NCI-H2029 (cell line): Measurements from ENCODE around the gene FAM163B.

Experiments
- DNase-seq: peaks from one replicate; lab custom pipeline; 2025; lab: John Stamatoyannopoulos, UW

The FAM163B gene

DNA sequence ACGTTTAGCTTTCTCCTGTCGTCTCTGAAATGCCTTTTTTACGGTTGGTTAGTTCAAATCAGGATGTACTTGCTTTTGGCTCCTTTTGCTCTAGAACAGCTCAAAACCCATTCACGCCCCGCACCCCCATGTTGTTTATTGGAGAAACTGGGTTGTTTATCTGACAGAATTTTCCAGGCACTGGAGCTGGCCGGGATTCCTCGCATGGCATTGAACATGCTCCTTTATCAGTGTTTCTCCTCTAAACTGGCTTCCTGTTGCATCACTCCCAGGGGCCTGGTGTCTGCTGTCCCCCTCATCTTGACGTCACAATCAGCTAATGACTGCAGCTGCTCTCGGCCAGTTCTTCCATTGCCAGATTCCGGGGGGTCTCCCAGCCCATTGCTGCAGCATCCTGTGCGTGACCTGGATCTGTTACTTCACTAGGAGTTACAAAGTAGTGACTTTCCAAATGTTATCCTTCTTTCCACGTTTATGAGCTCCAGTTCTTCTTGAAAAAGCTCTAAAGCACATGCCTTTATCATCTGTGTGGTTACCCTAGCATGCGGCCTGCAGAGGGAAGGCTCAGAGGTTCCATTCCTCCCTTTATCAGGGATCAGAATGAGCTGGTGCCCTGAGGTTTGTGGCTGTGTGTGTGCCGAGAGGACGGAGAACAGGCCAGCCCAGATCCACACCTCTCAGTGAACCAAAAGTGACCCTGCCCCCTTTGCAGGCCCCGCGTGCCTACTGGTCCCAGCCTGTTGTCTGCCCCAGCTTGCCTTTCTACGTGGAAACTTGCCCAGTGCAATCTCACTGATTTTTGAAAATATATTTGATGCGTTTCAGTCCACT lies 27.5 kb downstream of the FAM163B start:
- no peak for DNase-seq

DNA sequence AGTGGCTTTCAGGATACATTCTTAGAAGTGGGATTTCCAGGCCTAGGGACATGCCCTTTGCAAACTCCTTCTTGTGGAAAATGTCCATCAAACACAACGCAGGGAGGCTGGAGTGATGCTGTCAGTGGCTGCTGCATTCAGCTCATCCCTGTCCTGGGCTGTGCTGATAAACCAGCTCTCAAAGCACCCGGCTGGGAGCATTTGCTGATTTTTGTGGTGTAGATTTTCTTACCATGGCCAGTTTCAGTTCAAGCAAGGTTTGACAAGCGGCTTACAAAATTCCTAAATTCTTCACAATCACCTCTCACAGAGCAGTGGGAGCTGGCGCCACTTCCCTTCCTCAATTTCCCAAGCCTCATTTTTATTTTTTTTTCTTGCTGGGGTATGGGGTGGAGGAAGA lies 28.2 kb downstream of the FAM163B start:
- DNase-seq: no peak

DNA sequence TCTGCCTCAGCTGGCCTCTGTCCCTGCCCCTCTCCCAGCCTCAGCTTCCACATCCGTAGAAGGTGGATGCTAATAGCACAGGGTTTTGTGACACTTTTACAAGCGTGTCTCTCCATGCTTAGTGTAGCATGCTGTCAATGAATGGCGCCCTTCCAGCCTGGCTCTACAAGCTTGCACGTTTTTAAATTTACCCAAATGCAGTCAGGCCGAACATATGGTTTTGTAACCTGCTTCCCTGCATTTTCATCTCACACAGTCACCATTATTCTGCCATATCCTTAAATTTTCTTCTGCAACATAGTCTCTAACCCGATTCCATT lies 28.8 kb downstream of the FAM163B start:
- no peak for DNase-seq

DNA sequence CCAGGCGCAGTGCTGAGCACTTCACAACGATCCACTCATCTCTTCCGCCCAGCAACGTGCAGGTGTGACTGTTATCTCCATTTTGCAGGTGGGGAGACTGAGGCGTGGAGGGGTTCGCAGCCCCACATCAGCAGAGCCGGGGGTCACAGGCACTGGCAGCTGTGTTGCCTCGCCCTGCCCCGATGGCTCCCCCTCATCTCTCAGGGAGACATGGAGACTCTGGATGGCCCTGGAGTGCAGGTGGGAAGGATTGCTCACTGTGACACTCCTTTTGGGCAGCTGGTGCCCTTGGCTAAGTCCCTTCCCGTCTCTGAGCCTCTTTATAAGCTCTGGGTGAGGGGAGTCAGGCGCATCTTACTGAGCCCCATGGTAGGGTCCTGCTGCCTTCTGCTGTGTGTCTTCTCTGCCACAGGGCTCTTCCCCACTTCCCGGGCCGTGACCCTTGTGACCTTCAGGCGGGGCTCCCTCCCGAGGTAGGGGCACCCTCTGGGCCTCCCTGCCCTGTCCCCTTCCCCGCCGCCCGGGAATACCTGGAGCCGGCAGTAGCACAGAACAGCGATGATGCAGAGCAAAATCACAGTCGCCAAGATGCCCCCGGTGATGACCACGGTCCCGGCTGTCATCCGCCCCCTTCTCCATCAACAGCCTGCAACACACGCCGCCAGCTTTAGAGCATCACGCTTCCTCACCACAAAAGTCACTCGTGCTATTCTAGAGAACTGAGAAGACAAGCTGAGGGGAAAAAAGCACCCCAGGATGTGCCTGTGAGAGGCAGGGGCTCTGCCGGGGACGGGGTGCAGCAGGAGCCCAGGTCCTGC lies 29.4 kb downstream of the FAM163B start:
- DNase-seq: no peak

DNA sequence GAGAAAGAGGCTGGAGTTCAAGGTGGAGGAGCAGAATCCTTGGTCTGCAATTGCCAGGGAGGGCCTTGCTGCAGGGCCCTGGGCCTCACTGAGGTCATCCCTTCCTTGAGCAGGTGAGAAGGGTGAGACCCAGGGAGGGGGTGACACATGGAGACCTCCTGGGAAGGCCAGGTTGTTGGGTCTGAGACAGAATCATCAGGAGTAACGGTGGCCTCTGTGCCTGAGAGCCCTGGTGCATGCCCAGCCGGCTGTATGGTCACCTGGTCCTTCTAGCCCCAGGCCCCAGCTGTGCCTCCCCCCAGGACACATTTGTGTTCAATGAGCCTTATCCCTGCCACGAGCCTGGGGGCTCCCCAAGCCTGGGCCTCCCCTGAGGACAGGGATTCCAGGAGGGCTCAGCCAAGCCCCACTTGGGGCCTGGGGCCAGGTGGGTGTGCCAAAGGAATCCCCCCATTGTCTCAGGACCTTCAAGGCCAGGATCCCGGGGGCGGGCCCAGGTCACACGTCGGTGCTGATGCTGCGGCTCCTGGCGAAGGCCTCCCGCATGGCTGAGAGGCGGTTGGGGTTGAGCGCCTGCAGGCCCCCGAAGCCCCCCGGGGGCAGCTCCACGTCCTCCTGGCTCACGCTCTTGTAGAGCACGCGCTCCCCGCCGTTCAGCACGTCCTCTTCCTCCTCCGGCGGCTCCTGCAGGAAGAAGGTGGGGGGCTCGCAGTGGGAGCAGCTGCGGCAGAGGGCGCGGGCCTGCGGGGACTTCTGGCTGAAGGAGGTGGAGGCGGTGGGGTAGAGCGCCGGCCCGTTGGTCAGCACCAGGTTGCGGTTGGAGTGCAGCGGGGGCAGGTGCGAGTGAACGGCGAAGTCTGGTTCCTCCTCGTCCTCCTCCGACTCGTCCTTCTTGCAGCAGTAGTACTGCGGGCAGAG lies 30.4 kb downstream of the FAM163B start:
- no peak for DNase-seq

DNA sequence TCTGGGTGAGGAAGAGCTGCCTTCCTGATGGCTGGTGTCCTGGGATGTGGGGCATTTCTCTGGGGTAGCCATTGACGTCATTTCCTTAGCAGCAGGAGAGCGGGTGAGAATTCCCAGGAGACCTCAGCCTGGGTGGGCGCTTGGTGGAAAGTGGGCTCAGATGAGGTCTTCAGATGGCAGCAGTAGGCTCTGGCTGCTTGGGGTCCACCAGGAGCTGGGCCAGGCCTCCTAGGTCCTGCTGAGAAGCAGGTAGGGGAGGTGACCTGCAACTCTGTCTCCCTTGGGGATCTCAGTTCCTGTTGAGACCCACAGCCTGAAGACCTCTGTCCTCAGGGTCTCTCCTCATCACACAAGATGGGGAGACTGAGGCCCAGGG lies 31.5 kb downstream of the FAM163B start:
- no peak for DNase-seq

DNA sequence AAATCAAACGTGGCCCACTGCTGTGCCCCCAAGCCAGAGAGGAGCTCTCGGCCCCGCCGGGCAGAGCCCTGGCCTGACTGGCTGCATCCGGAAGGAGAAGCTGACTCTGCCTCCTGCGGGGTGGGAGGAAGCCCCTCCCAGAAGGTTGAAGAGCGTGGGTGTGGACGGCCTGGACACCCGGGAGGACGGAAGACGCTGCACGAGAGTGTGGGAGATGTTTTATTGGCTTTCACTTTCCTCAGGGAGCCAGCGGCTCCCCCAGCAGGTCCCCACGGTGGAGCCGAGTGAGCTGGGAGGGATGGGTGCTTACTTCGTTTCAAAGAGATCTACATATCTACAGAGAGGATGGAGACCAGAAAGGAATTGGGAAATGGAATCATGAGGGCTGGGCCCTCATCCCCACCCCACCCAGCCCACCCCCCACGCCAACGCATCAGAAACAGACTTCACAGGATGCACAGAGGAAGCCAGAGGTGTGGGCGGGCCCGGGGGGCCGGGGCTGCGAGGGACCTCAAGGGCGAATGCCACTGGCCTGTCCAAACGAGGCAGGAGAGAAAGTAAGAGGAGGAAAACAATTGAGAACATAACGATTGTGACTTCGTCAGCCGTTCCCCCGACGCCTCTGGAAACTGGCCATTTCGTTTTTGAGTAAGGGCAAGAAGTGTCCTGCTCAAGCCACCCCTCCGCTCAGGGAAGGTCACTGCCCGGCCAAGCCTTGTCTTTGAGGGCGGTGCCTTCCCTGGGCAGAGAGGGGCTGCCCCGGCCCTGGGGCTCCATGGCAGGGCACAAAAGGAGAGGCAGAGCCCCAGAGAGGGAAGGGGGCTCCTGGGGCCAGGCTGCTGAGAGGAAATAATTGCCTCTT lies 32.1 kb downstream of the FAM163B start:
- no peak for DNase-seq

DNA sequence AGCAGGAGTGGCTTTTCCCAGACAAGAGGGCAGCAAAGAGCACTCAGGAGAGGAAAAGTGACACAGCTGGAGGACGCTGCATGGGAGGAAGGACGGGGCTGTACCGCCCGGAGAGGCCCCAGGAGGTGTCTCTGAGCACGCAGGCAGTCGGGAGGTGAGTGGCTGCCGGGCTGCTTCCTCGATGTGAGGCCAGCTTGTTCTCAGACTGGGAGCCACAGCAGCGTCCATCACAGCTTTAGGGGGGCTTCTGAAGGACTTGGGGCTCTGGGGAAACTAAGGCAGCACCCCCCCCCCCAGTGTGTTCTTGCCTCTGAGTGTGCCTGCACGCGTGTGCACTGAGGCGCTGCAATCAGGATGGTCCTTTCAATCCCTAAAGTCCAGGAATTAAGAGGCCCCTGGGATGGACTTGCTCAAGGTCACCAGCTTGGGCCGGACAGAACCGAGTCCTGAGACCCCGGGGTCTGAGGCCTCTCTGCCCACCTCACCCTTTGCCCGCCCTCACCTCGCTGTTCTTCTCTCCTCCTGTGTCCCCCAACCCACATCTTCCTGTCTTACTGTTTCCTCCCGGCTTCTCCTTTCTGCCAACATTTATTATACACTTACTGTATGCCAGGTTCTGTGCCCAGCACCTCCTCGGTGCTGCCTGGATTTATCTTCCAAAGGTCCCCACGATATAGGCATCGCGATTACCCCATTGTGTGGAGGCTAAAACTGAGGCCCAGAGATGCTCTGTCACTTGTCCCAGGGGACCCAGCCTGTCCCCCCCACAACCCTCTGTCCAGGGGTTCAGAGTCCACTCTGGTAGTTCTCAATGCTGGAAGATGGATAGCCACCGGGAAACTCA lies 32.9 kb downstream of the FAM163B start:
- no peak for DNase-seq

DNA sequence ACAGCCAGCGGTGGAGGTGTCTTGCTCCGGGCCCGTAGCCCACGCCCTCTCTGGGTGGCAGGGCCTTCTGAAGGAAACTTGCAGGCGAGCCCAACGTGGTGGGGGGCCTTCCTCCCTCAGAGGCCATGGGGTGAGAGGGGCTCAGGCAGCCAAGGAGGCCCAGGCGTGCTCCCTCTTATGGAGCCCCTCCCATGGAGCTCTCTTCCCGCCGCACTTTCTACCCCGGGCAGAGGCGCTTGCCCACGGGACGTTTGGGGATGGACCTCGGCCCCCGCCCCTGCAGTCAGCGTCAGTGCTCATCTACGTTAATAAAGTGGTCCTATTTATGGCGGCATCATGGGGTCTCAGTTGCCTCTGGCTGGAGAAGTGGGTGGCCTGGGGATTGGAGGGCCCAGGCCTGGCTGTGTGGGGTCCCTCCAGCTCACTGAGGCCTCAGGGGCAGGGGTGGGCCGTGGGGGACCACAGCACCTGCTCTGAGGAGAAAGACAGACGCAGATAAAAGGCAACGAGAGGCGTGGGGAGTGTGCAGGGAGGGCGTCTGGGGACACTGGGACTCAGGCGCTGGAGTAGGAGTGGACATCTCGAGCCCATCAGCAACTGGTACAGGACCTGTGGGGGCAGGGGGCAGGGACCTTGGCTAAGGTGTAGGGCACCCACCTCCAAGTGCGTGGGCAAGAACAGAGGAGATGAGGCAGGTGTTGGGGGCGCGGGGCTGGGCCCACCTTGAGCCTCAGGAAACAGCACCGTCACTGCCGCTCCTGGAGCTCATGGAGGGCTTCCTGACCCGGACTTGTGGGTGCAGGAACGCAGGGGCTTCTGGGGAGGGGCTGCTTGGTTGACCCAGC lies 33.8 kb downstream of the FAM163B start:
- no peak for DNase-seq

DNA sequence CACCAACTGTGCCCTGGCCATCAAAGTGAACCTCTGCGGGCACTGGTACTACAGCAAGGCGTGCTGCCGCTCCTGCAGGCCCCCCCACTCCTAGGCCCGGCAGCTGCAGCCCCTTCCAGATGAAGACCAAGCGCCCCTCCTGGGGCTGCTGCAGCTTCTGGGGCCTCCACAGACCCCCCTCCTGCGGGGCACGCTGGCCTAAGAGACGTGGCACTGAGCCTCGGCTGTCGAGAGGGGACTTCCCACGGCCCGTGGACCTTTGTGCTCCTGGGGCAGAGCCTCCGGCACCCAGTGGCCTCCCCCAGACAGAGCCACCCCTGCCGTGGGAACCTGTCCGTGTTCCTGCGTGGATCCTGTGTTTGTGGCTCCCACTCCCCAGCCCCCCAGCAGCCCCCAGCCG lies 34.4 kb downstream of the FAM163B start:
- DNase-seq: no peak

DNA sequence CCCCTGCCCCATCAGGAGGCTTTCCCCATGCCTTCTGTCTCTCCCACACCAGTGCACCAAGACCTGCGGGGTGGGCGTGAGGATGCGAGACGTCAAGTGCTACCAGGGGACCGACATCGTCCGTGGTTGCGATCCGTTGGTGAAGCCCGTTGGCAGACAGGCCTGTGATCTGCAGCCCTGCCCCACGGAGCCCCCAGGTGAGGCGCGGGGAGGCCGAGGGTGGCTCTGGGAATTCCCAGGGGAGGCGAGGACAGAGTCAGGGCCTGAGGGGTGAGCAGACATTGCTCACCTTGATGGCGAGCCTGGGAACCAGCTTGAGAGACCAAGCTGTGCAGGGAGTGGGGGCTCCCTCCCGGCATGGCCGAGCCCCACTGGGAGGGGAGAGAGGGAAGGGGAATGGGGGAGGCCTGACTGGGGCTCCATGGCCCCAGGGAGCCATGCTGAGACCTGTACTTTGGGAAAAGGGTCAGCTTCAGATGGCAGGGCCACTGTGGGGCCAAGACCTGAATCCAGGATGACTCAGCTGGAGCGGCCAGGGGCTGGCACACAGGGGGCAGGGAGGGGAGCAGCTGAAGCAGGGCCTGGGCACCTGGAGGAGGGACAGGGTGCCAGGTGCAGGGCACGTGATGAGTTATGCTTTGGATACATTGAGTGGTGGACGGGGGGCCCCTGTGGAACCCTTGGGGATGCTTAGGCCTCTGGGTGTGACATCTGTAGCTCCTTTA lies 35.2 kb downstream of the FAM163B start:
- no peak for DNase-seq

DNA sequence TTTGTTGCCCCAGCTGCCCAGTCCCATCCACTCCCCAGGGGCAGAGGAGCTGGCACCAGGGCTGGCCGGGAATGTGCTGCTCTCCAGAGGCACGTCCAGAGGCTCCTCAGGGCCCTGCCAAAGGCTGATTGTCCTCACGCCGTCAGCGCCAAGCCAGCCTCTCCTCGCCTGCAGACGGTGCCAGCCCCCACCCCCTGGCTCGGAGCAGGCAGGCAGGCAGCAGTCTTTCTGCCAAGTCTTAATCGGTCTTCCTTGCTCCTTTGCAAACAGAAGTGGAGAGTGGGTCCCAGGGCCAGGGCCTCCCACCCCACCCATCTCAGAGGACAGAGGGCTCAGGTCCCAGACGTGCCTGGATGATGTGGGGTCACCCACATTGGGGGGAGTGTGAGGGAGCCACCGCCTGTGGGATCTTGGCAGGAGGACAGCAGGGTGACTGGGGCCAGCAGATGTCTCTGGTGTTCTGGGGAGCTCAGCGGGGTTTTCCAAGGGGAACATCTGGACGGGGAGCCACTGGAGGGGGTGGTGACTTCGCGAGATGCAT lies 36.3 kb downstream of the FAM163B start:
- DNase-seq: peak; percentile 47

DNA sequence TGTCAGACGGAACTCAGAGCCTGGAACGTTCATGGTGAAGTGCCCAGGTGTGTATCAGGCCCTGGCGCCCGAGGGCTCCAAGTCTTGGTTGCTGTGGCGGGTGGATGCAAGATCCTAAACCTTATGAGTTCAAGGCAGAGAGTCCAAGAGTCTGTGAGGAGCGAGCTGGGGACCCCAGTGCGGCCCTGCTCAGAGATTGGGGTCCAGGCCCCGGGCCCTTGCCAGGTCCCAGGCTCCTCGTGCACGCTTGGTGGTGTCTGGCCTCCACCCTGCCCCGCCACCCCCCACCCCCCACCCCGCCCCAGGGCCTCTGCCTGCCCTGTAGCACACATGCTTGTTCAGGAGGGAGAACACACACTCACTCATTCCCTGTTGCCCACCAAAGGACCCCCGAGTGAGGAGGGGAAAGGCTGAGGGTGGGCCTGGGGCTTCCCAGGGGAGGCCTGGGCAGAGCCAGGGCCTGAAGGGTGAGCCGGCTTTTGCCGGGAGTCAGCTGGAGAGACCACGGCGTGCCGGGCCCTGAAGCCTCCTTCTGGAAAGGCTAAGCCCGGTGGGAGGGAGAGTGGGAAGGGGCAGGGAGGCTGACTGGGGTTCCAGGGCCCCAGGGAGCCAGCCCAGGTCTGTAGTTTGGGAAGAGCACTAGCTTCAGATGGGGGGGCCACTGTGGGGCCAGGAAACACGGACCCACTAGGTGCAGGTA lies 37.1 kb downstream of the FAM163B start:
- DNase-seq: no peak

DNA sequence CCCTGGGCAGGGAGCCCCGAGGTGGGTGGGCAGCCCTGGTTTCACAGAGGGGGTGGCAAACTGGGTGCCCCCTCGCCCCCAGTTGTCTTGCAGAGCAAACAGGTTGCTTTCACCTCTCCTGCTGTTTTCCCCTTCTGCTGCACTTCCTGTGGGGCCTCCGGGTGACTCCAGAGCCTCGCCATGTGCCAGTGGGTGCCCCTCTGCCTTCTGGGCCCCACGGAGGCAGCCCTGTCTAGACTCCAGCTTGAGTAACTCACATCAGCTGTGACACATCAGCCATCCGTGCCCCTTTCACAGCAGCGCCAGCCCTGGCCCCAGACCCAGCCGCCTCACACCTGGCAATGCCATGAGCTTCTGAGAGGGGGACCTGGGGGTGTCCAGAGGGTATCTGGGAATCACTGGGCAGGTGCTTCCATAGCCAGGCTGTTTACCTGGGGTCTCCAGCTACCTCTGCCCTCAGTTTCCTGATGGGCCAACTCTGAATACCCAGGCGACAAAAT lies 37.7 kb downstream of the FAM163B start:
- no peak for DNase-seq

DNA sequence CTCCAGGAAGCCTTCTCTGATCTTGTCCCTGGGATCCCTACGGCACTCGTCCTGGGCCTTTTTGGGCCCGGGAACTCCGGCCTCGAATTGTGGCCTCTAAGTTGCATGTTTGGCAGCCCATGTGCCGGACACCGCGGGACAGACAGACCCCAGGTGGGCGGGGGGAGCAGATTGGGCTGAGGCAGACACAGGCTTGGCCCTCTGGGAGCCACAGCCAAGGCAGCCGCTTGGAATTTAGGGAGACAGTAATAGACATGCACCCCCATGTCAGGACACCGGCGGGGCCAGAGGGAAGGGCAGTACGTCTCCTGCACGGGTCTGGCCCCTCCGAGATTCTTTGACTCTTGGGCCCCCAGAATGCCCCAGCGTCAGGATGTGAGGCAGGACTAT lies 38.5 kb downstream of the FAM163B start:
- DNase-seq: no peak

DNA sequence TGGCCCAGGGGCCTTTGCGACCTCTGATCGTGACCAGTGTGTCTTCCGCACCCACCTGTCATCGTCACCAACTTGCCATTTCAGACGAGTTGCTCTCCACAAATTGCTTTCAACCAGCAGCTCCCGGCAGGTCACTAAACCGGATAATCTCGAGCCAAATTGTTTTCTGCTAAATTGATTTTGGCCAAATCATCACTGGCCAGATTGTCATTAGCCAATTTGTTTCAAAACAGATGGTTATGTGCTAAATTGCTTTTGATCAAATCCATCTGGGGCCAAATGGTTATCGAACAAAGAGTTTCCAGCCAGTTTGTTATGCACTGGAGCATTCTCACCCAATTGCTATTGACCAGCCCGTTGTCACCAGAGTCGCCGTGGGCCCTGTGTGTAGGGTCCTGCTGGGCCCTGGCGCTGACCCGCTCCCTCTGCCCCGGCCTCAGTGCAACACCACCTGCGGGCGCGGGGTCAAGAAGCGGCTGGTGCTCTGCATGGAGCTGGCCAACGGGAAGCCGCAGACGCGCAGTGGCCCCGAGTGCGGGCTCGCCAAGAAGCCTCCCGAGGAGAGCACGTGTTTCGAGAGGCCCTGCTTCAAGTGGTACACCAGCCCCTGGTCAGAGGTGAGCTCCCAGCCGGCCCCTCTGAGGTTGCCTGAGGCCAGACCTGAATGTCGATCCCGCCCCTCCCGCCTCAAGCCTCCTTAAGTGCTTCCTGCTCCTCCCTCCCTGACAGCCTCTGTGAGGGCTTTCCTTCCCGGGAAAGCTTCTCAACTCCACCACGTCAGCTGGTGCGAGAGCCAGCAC lies 39.1 kb downstream of the FAM163B start:
- DNase-seq: peak; percentile 37
